ENCODE results near the gene OR6V1.

GRCh38 chr7:143068446-143068845 is 16.3 kb downstream of the OR6V1 start:
- TF ChIP-seq CTCF (conservative IDR thresholded peaks at IDR 0.05) (no peak), ZFX (IDR thresholded peaks at IDR 0.05) (no peak)

Data from C4-2B (cell line).